ENCODE measurements around the gene NMT2. TPM values are rescaled to one million over a fixed set of nuclear protein-coding genes. Genes with fewer than 3 reads are reported as not detected.

The NMT2 gene
- total and polyA plus RNA-seq, 2 of the 4 experiments (the other 2 are of a cell fraction): 18.7 to 41.0 TPM

GRCh38 chr10:15189133-15189885, 20.8 kb upstream of the NMT2 start:
- no peak for ATAC-seq (ENCODE audit: low read depth)
- CTCF ChIA-PET: no interaction called here

More at GRCh38 chr10:15189133-15189885, 20.8 kb upstream of the NMT2 start:
- no peak overlapping the region for H4K5ac ChIP-seq (ENCODE audit: low read depth, low read length)
- no peak overlapping the region for H2BK5ac ChIP-seq (ENCODE audit: low read depth, low read length, poor library complexity, severe bottlenecking)
- no peak overlapping the region for H4K91ac ChIP-seq (ENCODE audit: insufficient read depth, low read depth, low read length)
- no peak overlapping the region for H2BK15ac ChIP-seq (ENCODE audit: low read depth, low read length)
- H3K4me2 ChIP-seq (ENCODE audit: low read depth, low read length): no peak overlapping the region
- H3K18ac ChIP-seq (ENCODE audit: low read depth, low read length): no peak overlapping the region
- no peak overlapping the region for H3K4me3 ChIP-seq (ENCODE audit: insufficient read depth, low read depth, low read length)
- no peak overlapping the region for H2BK120ac ChIP-seq (ENCODE audit: low read depth, low read length)
- H3K9me3 ChIP-seq (ENCODE audit: control insufficient read depth, insufficient read depth, low read length): no peaks in the 10 kb centered on the region
- no peak overlapping the region for H3K23ac ChIP-seq (ENCODE audit: low read depth, low read length)
- no peak overlapping the region for H2AK9ac ChIP-seq (replicated peaks; ENCODE audit: low read depth, low read length, poor library complexity)
- H2AFZ ChIP-seq (replicated peaks; ENCODE audit: low read length, poor library complexity): no peak overlapping the region
- no peak overlapping the region for H3K56ac ChIP-seq (ENCODE audit: extremely low read depth, insufficient read depth, low read length)
- H2AK5ac ChIP-seq (ENCODE audit: low read depth, low read length): no peak overlapping the region
- H3K9ac ChIP-seq (ENCODE audit: low read depth, low read length): no peak overlapping the region
- no peak overlapping the region for H3K27ac ChIP-seq (ENCODE audit: insufficient read depth, low read length)
- no peaks in the 10 kb centered on the region for H4K20me1 ChIP-seq (ENCODE audit: insufficient read depth, low read length)
- H4K8ac ChIP-seq (ENCODE audit: low read depth in 2 of 2, low read length in 2 of 2): no peak overlapping the region; a peak in 1 of 4 replicates
- no peaks in the 10 kb centered on the region for H3K4me1 ChIP-seq (ENCODE audit: control insufficient read depth, insufficient read depth, low read length)
- no peak overlapping the region for H2BK20ac ChIP-seq (ENCODE audit: low read depth, low read length)
- H3K14ac ChIP-seq (replicated peaks; ENCODE audit: low read depth, low read length): no peak overlapping the region
- POLR2A ChIA-PET (ENCODE audit: unreplicated experiment): no interaction called here
- H3K27me3 ChIP-seq (ENCODE audit: control insufficient read depth, insufficient read depth, low read length): no peaks in the 10 kb centered on the region
- no peaks in the 10 kb centered on the region for H3K9me1 ChIP-seq (ENCODE audit: insufficient read depth, low read length)
- BruUV-seq (replicated peaks): no TSS peak
- DNase-seq: no peak
- H3K36me3 ChIP-seq (ENCODE audit: control insufficient read depth, insufficient read depth, low read length): no peaks in the 10 kb centered on the region
- WGBS, 2 experiments (ENCODE audit: extremely low coverage in 2 of 2, insufficient read length in 1 of 2): no CpG with 5 or more reads among the region's 11 CpGs
- in situ Hi-C loops (cut with MboI; ENCODE audit: low sequenced_read_pairs): no loop called here
- dilution Hi-C loops (cut with HindIII; ENCODE audit: low sequenced_read_pairs, unreplicated experiment): no loop called here
- TF ChIP-seq BHLHE40 (IDR thresholded peaks at IDR 0.05; ENCODE audit: low read depth, low read length) (no peak), CTCF (conservative IDR thresholded peaks at IDR 0.05; ENCODE audit: low read depth, low read length) (no peak), RFX5 (IDR thresholded peaks at IDR 0.05; ENCODE audit: low read depth, low read length) (no peak), CHD1 (IDR thresholded peaks at IDR 0.05; ENCODE audit: low read depth, low read length) (no peak), RAD21 (IDR thresholded peaks at IDR 0.05; ENCODE audit: low read length) (no peak), SMC3 (IDR thresholded peaks at IDR 0.05; ENCODE audit: low read depth, low read length) (no peak)
- no peaks in the 10 kb centered on the region for H3K79me1 ChIP-seq (ENCODE audit: low read depth in 1 of 2, low read length in 2 of 2)
- intact Hi-C loops (cut with micrococcal nuclease): no loop called here
- H3K4ac ChIP-seq (ENCODE audit: low read depth, low read length): no peak overlapping the region
